Mesothelial cell of epicardium (in vitro differentiated cells): ENCODE data around the gene RAB9A. TPM values are rescaled to one million over a fixed set of nuclear protein-coding genes. Genes with fewer than 3 reads are reported as not detected.
"Not testable (repeated sequence)": the region's sequence is repeated elsewhere in the genome, so short reads cannot be mapped to it uniquely, and the experiment has no call there.

Experiments
- DNase-seq, 2 experiments: peaks; one replicate each; pipeline ENCODE4 v3.0.0; 2021; ENCODE audit warnings: low spot score in 2 of 2; ENCODE audit not compliant: unreplicated experiment in 2 of 2
- H3K27ac Mint-ChIP-seq: 2 replicates; pipeline ENCODE4 v1.8.0; 2021; ENCODE audit warnings: mixed read lengths
- H3K27me3 Mint-ChIP-seq: 2 replicates; pipeline ENCODE4 v1.8.0; 2021; ENCODE audit warnings: low read depth, mixed read lengths
- H3K36me3 Mint-ChIP-seq: 2 replicates; pipeline ENCODE4 v1.8.0; 2021; ENCODE audit warnings: mixed read lengths
- H3K4me1 Mint-ChIP-seq: 2 replicates; pipeline ENCODE4 v1.8.0; 2021; ENCODE audit warnings: mixed read lengths
- H3K4me3 Mint-ChIP-seq: 2 replicates; pipeline ENCODE4 v1.8.0; 2021; ENCODE audit warnings: mild to moderate bottlenecking, moderate library complexity, mixed read lengths
- H3K9me3 Mint-ChIP-seq: 2 replicates; pipeline ENCODE4 v1.8.0; 2021; ENCODE audit warnings: mixed read lengths
- total RNA-seq: library from RNA; stranded (reverse); gene quantifications from 3 replicates; pipeline ENCODE4 v1.2.1, GENCODE V29; 2021
- TF ChIP-seq, protein P1 (sequence below): fragments of 200-600 bp; sonication (generic); IDR thresholded peaks from one replicate; pipeline ENCODE4 v1.5.0; 2021; ENCODE audit warnings: antibody characterized with exemption; ENCODE audit not compliant: unreplicated experiment

The RAB9A gene
- total RNA-seq, 1 donor from 2014 or later: 21.0 TPM

DNA sequence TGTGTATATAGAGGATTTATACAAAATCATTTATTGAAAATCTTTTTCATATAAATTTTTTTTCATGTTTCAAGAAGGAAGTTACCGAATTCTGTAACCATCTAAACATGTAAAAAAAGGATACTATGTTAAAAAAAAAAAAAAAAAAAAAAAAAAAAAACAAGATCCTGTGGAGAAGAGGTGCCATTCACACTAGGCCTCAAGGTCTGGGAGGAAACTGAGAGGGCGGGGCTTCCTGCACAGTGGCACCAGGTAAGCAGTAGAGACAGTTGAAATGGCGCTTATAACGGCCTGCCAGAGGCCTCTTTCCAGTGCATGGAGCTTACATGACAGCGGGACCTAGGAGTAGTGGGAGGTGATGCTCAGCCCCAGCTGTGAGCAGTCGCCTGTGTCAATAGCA, 28.0 kb downstream of the RAB9A start:
- Mint-ChIP-seq H3K4me3 (no peak overlapping the region), H3K4me1 (peaks cover 16% of the 10 kb centered on the region), H3K27me3 (no peaks in the 10 kb centered on the region), H3K27ac (no peak overlapping the region), H3K9me3 (peaks cover 13% of the 10 kb centered on the region), H3K36me3 (peaks cover 7% of the 10 kb centered on the region)
- DNase-seq: no peak
- TF ChIP-seq, protein P1, sequence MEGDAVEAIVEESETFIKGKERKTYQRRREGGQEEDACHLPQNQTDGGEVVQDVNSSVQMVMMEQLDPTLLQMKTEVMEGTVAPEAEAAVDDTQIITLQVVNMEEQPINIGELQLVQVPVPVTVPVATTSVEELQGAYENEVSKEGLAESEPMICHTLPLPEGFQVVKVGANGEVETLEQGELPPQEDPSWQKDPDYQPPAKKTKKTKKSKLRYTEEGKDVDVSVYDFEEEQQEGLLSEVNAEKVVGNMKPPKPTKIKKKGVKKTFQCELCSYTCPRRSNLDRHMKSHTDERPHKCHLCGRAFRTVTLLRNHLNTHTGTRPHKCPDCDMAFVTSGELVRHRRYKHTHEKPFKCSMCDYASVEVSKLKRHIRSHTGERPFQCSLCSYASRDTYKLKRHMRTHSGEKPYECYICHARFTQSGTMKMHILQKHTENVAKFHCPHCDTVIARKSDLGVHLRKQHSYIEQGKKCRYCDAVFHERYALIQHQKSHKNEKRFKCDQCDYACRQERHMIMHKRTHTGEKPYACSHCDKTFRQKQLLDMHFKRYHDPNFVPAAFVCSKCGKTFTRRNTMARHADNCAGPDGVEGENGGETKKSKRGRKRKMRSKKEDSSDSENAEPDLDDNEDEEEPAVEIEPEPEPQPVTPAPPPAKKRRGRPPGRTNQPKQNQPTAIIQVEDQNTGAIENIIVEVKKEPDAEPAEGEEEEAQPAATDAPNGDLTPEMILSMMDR: no peak

DNA sequence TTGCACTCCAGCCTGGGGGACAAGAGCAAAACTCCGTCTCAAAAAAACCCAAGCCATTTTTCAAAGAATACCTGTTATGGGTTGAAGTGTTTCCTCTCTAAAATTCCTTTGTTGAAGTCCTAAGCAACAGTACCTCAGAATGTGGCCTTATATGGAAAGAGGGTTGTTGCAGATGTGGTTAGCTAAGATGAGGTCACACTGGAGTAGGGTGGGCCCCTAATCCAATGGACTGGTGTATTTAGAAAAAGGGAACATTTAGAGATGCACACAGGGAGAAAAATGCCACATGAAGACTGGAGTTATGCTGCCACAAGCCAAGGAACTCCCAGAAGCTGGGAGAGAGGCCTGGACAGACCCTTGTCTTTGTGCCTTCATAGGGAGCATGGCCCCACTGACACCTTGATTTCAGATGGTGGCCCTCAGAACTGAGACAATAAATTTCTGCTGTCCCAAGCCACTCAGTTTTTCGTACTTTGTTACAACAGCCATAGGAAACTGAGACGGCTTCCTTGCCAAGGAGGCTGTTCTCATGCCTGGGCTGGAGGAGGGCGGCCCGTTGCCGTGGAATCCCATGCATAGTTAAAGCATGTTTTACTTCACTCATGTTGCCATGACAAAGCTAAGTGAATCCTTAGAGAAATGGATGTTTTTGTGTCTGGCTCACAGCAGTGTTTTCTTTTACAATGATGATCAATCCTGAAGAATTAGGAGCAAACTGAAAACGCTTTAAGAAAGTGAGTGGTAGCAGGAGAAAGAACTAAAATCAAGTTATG, 29.0 kb downstream of the RAB9A start:
- DNase-seq: no peak
- Mint-ChIP-seq H3K9me3 (peaks cover 13% of the 10 kb centered on the region), H3K27me3 (no peaks in the 10 kb centered on the region), H3K4me1 (peaks cover 21% of the 10 kb centered on the region), H3K27ac (peak overlapping the region; percentile 78), H3K4me3 (no peak overlapping the region), H3K36me3 (peaks cover 7% of the 10 kb centered on the region)
- TF ChIP-seq, protein P1: no peak

DNA sequence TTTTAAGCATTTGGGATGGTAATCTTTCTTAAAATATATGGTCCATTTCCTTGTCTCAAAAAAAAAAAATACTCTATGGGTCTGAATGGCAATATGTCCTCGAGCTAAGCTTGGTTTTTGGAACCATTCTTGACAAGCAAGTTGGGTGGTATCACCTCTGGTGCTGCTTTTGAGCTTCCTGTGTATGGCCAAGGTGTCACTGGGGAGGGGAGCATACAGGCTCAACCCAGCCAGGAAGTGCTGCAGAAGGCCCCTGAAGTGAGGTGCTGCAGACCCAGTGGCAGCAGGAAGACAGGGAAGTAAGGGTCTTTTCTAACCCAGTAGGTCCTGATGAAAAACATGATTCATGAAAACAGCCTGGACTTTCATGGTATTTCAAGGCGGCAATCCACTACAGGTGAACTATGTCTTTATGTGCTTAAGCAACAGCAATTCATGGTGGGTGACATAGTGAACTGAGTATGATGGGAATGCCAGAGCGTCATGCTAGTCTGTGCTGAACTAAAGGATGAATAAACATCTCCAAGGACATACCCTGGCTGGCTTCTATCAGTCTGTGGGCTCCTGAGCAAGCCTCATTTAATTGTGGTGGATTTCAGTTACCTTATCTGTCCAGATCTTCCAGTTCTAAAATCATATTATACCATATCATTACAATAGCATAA, 30.4 kb downstream of the RAB9A start:
- H3K4me1 Mint-ChIP-seq: peaks cover 21% of the 10 kb centered on the region
- TF ChIP-seq, protein P1: no peak
- H3K27ac Mint-ChIP-seq: peak overlapping the region; percentile 30
- H3K36me3 Mint-ChIP-seq: peaks cover 14% of the 10 kb centered on the region
- peaks cover 22% of the 10 kb centered on the region for H3K9me3 Mint-ChIP-seq
- H3K4me3 Mint-ChIP-seq: no peak overlapping the region
- no peak for DNase-seq
- H3K27me3 Mint-ChIP-seq: no peaks in the 10 kb centered on the region

DNA sequence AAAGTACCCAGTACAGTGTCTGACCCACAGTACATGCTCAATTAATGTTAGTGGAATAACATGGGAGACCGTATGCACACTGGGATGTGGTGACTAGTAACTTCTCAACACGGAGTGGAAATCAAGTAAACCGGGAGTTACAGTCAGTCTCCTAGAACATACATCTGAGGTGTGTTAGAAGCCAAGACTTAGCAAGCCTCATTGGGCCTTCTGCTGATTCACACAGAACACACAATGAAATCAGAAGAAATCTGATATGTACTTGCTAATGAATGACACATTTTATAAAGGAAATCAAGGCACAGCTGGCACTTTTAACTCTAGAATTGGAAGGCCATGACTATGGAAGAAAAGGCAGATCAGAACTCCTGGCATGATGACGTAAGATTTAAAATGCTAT, 32.4 kb downstream of the RAB9A start:
- H3K9me3 Mint-ChIP-seq: peaks cover 24% of the 10 kb centered on the region
- DNase-seq: no peak
- H3K36me3 Mint-ChIP-seq: peaks cover 14% of the 10 kb centered on the region
- peak overlapping the region; percentile 88 for H3K27ac Mint-ChIP-seq
- TF ChIP-seq, protein P1: no peak
- no peaks in the 10 kb centered on the region for H3K27me3 Mint-ChIP-seq
- H3K4me3 Mint-ChIP-seq: no peak overlapping the region
- H3K4me1 Mint-ChIP-seq: peaks cover 21% of the 10 kb centered on the region

DNA sequence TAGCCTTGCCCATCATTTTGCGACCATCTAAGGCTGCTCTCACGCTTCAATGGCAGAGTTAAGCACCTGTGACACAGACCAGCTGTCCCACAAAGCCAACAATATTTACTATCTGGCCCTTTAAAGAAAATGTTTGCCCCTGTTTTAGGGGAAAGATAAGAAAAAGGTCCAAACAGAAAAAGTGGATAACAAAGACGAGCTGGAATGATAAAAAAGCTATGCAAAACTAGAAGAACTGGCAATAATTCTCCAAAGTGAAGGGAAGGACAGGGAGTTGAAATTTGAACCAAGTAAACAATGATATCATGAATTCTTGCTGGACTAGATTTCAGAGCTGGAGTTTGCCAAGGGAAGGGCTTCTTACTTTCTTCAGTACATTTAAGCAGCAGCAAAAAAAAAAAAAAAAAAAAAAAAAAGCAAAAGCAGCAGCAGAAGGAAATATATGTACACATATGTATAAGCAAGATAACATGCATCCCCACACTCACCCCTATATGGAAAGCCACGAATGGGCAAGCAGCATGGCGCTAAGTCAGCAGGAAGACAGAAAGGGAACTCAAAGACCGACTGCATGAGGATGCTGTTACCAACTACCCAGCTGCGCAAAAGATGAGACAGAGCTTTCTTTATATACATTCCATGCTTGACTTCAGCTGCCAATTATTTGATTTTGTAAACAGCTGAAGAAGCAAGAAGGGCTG, 33.0 kb downstream of the RAB9A start:
- Mint-ChIP-seq H3K36me3 (peaks cover 19% of the 10 kb centered on the region), H3K9me3 (peaks cover 29% of the 10 kb centered on the region), H3K4me1 (peaks cover 21% of the 10 kb centered on the region), H3K27me3 (no peaks in the 10 kb centered on the region), H3K4me3 (no peak overlapping the region), H3K27ac (peak overlapping the region; percentile 88)
- TF ChIP-seq, protein P1: no peak
- no peak for DNase-seq

DNA sequence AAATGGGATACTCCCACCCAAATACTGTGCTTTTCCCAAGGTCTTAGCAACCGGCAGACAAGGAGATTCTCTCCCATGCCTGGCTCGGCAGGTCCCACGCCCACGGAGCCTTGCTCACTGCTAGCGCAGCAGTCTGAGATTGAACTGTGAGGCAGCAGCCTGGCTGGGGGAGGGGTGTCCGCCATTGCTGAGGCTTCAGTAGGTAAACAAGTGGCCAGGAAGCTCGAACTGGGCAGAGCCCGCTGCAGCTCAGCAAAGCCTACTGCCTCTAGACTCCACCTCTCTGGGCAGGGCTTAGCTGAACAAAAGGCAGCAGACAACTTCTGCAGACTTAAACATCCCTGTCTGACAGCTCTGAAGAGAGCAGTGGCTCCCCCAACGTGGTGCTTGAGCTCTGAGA, 36.0 kb downstream of the RAB9A start:
- peaks cover 14% of the 10 kb centered on the region for H3K4me1 Mint-ChIP-seq
- H3K27me3 Mint-ChIP-seq, H3K4me3 Mint-ChIP-seq, DNase-seq, H3K27ac Mint-ChIP-seq: not testable (repeated sequence)
- H3K9me3 Mint-ChIP-seq: peaks cover 48% of the 10 kb centered on the region
- peaks cover 42% of the 10 kb centered on the region for H3K36me3 Mint-ChIP-seq

DNA sequence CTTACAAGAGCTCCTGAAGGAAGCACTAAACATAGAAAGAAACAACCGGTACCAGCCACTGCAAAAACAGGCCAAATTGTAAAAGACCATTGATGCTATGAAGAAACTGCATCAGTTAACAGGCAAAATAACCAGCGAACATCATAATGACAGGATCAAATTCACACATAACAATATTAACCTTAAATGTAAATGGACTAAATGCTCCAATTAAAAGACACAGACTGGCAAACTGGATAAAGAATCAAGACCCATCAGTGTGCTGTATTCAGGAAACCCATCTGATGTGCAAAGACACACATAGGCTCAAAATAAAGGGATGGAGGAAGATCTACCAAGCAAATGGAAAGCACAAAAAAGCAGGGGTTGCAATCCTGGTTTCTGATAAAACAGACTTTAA, 37.7 kb downstream of the RAB9A start:
- not testable (repeated sequence) for H3K27me3 Mint-ChIP-seq, H3K27ac Mint-ChIP-seq, H3K4me3 Mint-ChIP-seq, H3K4me1 Mint-ChIP-seq, DNase-seq
- Mint-ChIP-seq H3K36me3 (peaks cover 46% of the 10 kb centered on the region), H3K9me3 (peaks cover 52% of the 10 kb centered on the region)

DNA sequence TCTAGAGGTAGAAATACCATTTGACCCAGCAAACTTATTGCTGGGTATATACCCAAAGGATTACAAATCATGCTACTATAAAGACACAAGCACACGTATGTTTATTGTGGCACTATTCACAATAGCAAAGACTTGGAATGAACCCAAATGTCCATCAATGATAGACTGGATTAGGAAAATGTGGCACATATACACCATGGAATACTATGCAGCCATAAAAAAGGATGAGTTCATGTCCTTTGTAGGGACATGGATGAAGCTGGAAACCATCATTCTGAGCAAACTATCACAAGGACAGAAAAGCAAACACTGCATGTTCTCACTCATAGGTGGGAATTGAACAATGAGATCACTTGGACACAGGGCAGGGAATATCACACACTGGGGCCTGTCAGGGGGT, 41.6 kb downstream of the RAB9A start:
- H3K36me3 Mint-ChIP-seq: peaks cover 39% of the 10 kb centered on the region
- DNase-seq, H3K27ac Mint-ChIP-seq, H3K27me3 Mint-ChIP-seq, H3K4me3 Mint-ChIP-seq: not testable (repeated sequence)
- peaks cover 16% of the 10 kb centered on the region for H3K4me1 Mint-ChIP-seq
- H3K9me3 Mint-ChIP-seq: peaks cover 44% of the 10 kb centered on the region
